Psoas muscle (tissue), 8 donors: Measurements from ENCODE around the gene RMC1. TPM values are rescaled to one million over a fixed set of nuclear protein-coding genes. Genes with fewer than 3 reads are reported as not detected.
"Not testable (repeated sequence)": the region's sequence is repeated elsewhere in the genome, so short reads cannot be mapped to it uniquely, and the experiment has no call there.

ENCODE experiments used
- ATAC-seq, 4 donors: fragments of 200-7000 bp; cut with Tn5 transposase; one replicate each; pipeline ENCODE4 v1.9.1; 2020; ENCODE audit warnings: moderate library complexity in 3 of 4, mild to moderate bottlenecking in 2 of 4
- DNase-seq, 2 donors: peaks; one replicate each; pipeline ENCODE4 v3.0.0-alpha.2; 2020
- H3K27ac ChIP-seq: fragments of 200-600 bp; one replicate; pipeline ENCODE4 v1.8.0; 2022
- H3K27me3 ChIP-seq, 3 donors: fragments of 200-600 bp in 1 of 3; one replicate each; pipeline versions ENCODE4 v1.6.1 to v1.8.0; 2013 to 2022; ENCODE audit warnings: low read length in 2 of 3, mild to moderate bottlenecking in 2 of 3, moderate library complexity in 1 of 3; ENCODE audit not compliant: insufficient read depth in 3 of 3
- H3K36me3 ChIP-seq, 2 donors: fragments of 200-600 bp in 1 of 2; one replicate each; pipeline versions ENCODE4 v1.6.1 to v1.8.0; 2013 to 2022; ENCODE audit warnings: low read depth in 1 of 2, mild to moderate bottlenecking in 1 of 2, moderate library complexity in 1 of 2; ENCODE audit not compliant: insufficient read depth in 1 of 2
- H3K4me1 ChIP-seq: fragments of 200-600 bp; one replicate; pipeline ENCODE4 v1.8.0; 2022
- H3K4me3 ChIP-seq: fragments of 200-600 bp; one replicate; pipeline ENCODE4 v1.8.0; 2022; ENCODE audit warnings: mild to moderate bottlenecking
- H3K9me3 ChIP-seq: fragments of 200-600 bp; one replicate; pipeline ENCODE4 v1.8.0; 2022
- CTCF ChIP-seq: fragments of 200-600 bp; IDR thresholded peaks from one replicate; pipeline ENCODE4 v1.8.0; 2022; ENCODE audit warnings: antibody characterized with exemption
- WGBS, 3 donors: extraction: QIAGEN DNeasy Blood & Tissue Kit; methylation state at CpG; one replicate each; pipeline versions ENCODE4 v1.1.6 to v1.1.7; 2013; 5-methylcytosine and 5-hydroxymethylcytosine counted together
- intact Hi-C, 2 donors: fragments of 100-400 bp; cut with DNase I; formaldehyde crosslinking; loops; one replicate each; pipeline versions ENCODE4 v1.11.0 to v1.14.2; 2022
- polyA plus RNA-seq, 3 donors: library from polyadenylated mRNA; stranded (reverse); fragments of 200-250 nt; gene quantifications; one replicate each; pipeline ENCODE4 v1.2.3, GENCODE V29; 2013
- total RNA-seq, 4 donors: library from RNA; stranded (reverse); fragmentation: NEBNext Ultra II Directional in 2 of 4; extraction: Animal tissue kit (Norgen Biotek cat#: 25700) in 2 of 4; gene quantifications; one replicate each; pipeline versions ENCODE4 v1.2.1 to v1.2.4, GENCODE V29; 2021 to 2023
- donor health status: healthy with polysubstance abuse.
- donor health status: DM: no; HTN: no; CAD: no; lungs with moderate emphysema.
- donor health status: Bipolar disorder and iron deficiency.
- donor health status: healthy.
- donor health status: DM: yes; HTN: yes; CAD: no.
- donor health status: DM: no; HTN: no; CAD: no.
- donor health status: DM: no; HTN: no; CAD: no.
- donor health status: DM: yes; HTN: yes; CAD: no.

RMC1 gene
- total and polyA plus RNA-seq, 7 donors = 13.8 to 33.9 (median 19.3) TPM

- Histone ChIP-seq H3K36me3 (peaks cover 10 to 97% of the 10 kb centered on the region in 2 donors), H3K27ac (no peak overlapping the region), H3K27me3 (no peaks in the 10 kb centered on the region), H3K4me1 (no peaks in the 10 kb centered on the region), H3K9me3 (no peaks in the 10 kb centered on the region), H3K4me3 (no peak overlapping the region)
- no peak for TF ChIP-seq CTCF
- intact Hi-C loops = no loop called here
- ATAC-seq (no peak), DNase-seq (no peak)
- 38 to 100% (median 65%) methylated on average over 3 of the region's 3 CpGs for WGBS, 3 donors
These were observed 48.7 kb downstream of the RMC1 start for GRCh38 chr18:23551978-23552377.

- WGBS, 3 donors = 83 to 89% (median 85%) methylated on average over 11 of the region's 11 CpGs
- Histone ChIP-seq H3K36me3 (peaks cover 10 to 97% of the 10 kb centered on the region in 2 donors), H3K4me3 (no peak overlapping the region), H3K27ac (no peak overlapping the region), H3K9me3 (no peaks in the 10 kb centered on the region), H3K4me1 (no peaks in the 10 kb centered on the region), H3K27me3 (no peaks in the 10 kb centered on the region)
- ATAC-seq (no peak), DNase-seq (no peak)
- TF ChIP-seq CTCF = no peak
- intact Hi-C loops = no loop called here
These were observed 49.2 kb downstream of the RMC1 start for GRCh38 chr18:23552505-23552904.

- WGBS, 3 donors = 39 to 55% (median 40%) methylated on average over 6 of the region's 6 CpGs
- H3K4me3 ChIP-seq = no peak overlapping the region
- H3K27ac ChIP-seq = no peak overlapping the region
- H3K36me3 ChIP-seq = peaks cover 12 to 97% of the 10 kb centered on the region in 2 donors
- no peaks in the 10 kb centered on the region for H3K9me3 ChIP-seq
- intact Hi-C loops = no loop called here
- no peak for TF ChIP-seq CTCF
- peak in 1 of 4 donors; percentile 26 for ATAC-seq
- no peaks in the 10 kb centered on the region for H3K4me1 ChIP-seq
- no peaks in the 10 kb centered on the region for H3K27me3 ChIP-seq
- DNase-seq = no peak
These were observed 50.6 kb downstream of the RMC1 start for GRCh38 chr18:23553887-23554286.

GRCh38 chr18:23556145-23556780 is 53.0 kb downstream of the RMC1 start:
- no peak overlapping the region for H3K4me3 ChIP-seq
- no peak overlapping the region for H3K27ac ChIP-seq
- H3K4me1 ChIP-seq = no peaks in the 10 kb centered on the region
- H3K9me3 ChIP-seq = no peaks in the 10 kb centered on the region
- ATAC-seq (no peak), DNase-seq (no peak)
- TF ChIP-seq CTCF = no peak
- WGBS, 3 donors = 94 to 95% (median 94%) methylated on average over 19 of the region's 19 CpGs
- intact Hi-C loops = no loop called here
- H3K36me3 ChIP-seq = peaks cover 18 to 99% of the 10 kb centered on the region in 2 donors
- no peaks in the 10 kb centered on the region for H3K27me3 ChIP-seq

- H3K27ac ChIP-seq, H3K9me3 ChIP-seq, H3K4me1 ChIP-seq, H3K4me3 ChIP-seq, intact Hi-C loops, ATAC-seq, DNase-seq, H3K27me3 ChIP-seq: not testable (repeated sequence)
- H3K36me3 ChIP-seq = peaks cover 20 to 99% of the 10 kb centered on the region in 2 donors
- WGBS, 3 donors = 94 to 97% (median 96%) methylated on average over 8 of the region's 8 CpGs
These were observed 54.2 kb downstream of the RMC1 start for GRCh38 chr18:23557511-23557910.
